HG02642 (cell line): Measurements from ENCODE around the gene GUCA2B.

ENCODE experiments used
- ATAC-seq: cut with Tn5 transposase; IDR thresholded peaks from one replicate; pipeline ENCODE4 v1.9.1; 2021; ENCODE audit warnings: mild to moderate bottlenecking; ENCODE audit not compliant: unreplicated experiment, poor library complexity

The GUCA2B gene

DNA sequence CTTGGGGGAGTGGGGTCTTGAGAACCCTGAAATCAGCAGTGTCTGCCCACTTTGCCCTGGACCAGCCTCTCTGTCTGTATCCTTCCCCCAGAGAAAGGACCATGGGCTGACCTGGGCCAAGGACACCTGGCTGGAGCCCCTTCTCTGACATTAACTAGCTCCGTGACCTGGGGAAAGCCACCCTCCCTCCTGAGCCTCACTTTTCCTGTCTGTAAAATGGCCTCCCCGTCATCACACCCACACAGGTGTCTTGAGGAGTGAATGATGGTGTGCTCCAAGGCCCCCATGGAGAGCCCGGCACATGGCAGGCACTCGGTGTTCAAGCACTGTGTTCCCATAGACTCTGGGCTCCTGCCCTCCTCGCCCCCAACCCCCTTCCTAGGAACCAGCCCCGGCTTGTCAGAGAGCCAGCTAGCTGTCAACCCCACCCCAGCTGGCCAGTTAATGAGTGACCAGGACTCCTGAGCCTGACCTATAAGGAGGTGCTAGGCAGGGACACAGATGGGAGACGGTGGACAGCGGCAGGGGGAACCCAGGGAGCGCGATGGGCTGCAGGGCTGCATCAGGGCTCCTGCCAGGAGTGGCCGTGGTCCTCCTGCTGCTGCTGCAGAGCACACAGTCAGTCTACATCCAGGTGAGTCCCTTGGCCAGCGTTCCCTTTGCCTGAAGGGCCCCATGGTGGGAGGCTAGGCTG lies at the start of gene GUCA2B:
GUCA2B (plus strand) TSS at position 504 of the 694 bp plus-strand sequence; CDS start at position 545, 41 bp downstream.
- ATAC-seq = no peak

- no peak for ATAC-seq
These were observed 48.2 kb upstream of the GUCA2B start for GRCh38 chr1:42105025-42105424.

DNA sequence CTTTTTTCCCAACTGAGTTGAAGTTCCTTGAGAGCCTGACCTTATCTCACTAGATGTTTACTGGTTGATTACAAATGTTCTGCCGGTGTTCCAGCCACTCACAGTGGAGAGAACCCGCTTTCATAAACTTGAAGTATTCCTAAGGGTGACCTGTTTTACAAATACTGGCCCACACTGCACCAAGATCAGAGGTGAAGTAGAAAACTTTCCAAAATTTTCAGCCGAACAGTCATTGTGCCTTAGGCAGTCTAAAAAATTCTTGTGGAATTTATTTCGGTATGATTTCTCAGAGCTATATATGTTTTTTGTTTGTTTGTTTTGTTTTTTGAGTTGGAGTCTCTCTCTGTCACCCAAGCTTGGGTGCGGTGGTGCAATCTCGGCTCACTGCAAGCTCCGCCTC lies 44.9 kb upstream of the GUCA2B start:
- ATAC-seq = no peak

GRCh38 chr1:42109600-42109999 lies 43.6 kb upstream of the GUCA2B start:
- ATAC-seq = no peak

DNA sequence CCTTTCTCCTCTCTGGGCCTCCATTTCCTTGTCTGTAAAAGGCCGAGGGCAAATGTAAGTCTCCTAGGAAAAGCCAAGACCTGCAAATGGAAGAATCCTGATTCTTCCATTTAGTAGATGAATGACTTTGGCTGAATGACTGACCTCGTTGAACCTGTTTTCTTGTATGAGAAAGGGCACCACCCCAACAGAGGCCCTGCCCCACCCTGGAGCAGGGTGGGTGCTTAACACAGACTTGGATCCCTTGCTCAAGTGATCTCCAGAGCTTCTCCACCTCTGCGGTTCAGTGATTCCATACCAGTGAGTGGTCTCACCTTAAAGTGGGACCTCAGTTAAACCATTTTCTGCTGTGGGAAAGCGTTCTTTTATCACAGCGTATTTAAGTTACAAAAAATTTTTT lies 39.0 kb upstream of the GUCA2B start:
- no peak for ATAC-seq

DNA sequence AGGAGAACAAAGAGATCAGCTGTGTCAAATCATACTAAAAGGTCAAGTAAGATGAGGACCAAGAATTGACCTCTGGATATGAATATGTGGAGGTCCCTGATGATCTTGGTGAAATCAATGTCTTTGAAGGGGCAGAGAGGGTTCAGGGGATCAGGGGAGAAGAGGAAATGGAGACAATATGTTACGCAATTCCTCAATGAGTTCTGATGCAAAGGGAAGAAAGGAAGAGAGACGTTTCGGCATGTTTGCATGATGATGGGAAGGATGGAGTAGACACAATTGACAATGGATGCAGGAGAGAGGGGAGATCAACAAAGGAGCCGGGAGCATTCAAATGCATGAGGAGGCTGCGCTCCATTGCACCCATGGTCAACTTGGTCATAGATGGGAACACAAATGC lies 36.0 kb upstream of the GUCA2B start:
- ATAC-seq = no peak

GRCh38 chr1:42118125-42118524 lies 35.1 kb upstream of the GUCA2B start:
- no peak for ATAC-seq

DNA sequence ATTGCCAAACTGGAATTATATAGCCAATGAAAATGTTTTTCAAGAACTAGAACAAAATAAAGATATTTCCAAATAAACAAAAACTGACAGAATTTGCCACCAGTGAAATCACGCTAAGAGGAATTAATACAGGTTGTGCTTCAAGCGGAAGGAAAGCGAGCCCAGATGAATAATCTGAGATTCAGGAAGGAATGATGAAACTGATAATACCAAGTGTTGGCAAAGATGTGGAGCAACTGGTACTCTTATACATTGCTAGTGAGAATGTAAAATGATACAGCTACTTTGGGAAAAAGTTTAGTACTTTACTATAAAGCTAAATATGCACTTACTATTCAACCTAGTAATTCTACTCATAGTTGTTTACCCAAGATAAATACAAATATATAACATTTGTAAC lies 30.8 kb upstream of the GUCA2B start:
- ATAC-seq = no peak

DNA sequence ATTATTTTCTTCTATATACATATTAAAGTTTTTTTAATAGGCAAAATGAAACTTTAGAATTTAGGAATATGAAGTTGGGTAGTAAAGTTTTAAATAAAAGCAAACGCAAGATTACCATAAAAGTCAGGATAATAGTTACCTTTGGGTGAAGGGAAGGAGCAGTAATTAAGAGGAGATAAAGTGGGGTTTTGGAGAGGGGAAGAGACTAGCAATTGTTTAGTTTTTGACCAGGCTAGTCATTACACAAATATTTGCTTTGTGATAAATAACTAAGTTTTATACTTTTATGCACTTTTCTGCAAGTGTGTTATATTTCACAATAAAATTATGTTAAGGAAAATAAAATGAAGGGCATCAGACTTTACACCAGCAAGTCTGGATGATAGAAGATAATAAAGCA lies 27.7 kb upstream of the GUCA2B start:
- no peak for ATAC-seq

GRCh38 chr1:42127767-42128166 lies 25.4 kb upstream of the GUCA2B start:
- no peak for ATAC-seq

- ATAC-seq = no peak
These were observed 24.7 kb upstream of the GUCA2B start for GRCh38 chr1:42128499-42128898.

DNA sequence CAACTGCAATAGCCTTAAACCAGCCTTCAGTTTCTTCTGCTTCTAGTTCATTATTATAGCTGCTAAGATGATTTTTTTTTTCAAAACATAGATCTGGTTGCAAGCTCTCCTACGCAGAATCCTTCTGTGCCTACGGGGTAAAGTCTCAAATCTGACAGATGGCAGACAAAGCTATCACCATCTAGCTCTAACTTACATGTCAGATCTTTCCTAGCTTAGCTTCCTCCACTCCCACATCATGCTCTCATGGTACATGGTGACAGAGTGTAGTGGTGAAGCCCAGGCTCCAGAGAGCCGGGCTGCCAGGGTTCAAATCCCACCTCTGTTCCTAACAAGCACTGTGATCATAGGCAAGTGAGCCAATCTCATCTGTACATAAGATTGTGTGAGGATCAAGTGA lies 24.2 kb upstream of the GUCA2B start:
- ATAC-seq = no peak

GRCh38 chr1:42130061-42130660 lies 23.0 kb upstream of the GUCA2B start:
- no peak for ATAC-seq

DNA sequence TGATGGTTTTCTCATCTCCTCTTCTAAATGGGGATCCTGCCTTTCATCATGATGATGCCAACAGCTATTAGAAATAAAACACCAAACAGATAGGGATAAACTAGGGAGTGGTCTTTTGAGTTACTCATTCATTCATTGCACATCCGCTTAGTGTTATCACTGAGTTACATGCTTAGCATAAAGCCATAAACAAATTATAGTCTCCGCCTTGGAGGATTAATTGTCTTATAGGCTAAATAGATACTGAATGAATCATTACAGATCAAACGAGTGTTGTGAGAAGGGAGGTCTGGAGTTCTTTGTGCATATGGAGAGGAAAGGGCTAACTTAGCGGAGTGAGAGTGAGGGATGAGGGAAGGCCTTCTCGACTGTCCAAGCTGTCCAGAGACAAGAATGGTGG lies 19.8 kb upstream of the GUCA2B start:
- ATAC-seq = no peak

- no peak for ATAC-seq
These were observed 19.2 kb upstream of the GUCA2B start for GRCh38 chr1:42133809-42134526.

GRCh38 chr1:42135426-42135825 lies 17.8 kb upstream of the GUCA2B start:
- ATAC-seq = no peak

DNA sequence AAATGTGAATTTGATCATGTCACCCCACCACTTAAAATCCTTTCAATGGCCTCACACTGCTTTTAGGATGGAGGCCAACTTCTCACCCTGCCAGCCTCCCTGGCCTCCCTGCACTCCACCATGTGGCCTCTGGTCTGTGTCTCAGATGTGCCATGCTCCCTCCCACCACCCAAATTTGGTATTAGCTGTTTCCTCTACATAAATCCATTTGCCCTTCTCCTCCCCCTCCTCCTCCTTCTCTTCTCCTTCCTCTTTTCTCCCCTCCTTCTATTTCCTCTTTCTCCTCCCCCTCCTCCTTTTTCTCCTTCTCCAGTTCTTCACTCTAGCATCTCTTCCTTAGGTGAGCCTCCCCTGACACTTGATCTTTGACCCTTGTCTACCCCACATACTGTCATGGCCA lies 16.7 kb upstream of the GUCA2B start:
- ATAC-seq = no peak

- ATAC-seq = no peak
These were observed 15.4 kb upstream of the GUCA2B start for GRCh38 chr1:42137766-42138165.

- no peak for ATAC-seq
These were observed 14.6 kb upstream of the GUCA2B start for GRCh38 chr1:42138586-42138985.

- no peak for ATAC-seq
These were observed 13.8 kb upstream of the GUCA2B start for GRCh38 chr1:42139444-42139843.

DNA sequence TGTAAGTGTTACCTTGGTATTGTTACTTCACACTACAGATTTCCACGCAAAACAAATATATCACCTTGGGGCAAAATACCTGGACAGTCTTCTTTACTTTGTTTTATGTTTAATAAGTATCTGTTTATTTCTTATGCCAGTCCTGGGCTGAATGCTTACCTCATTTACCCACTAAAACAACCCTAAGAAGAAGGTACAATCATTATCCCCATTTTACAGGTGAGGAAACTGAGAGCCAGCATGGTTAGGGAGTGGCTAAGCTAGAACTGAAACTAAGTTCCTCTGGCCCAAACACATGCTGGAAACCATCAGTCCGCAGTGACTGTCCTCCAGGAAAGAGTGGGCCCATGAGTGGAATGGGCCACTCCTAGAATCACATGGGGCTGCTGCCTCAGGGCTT lies 13.0 kb upstream of the GUCA2B start:
- no peak for ATAC-seq

DNA sequence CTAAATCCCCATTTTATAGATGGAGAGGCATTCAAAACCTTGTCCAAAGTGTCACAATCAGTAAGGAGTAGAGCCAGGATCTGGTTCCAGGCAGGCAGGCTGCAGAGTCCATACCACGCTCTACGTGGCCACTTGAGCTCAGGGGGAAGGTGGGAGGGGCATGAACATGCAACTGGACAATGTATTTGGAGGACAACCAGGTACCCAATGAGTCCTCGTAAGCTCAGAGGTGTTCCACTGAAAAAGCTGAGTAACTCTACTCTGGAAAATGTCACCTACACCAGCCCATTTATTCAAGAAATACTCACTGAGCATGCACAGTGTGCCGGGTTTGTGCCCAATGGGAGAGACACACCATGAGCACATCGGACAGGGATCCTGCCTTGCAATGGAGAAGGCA lies 11.2 kb upstream of the GUCA2B start:
- no peak for ATAC-seq
